Measurements from ENCODE around the gene NABP1.
A peak's percentile ranks its signal among the peaks of the same experiment; 100 is the strongest.

The NABP1 gene

GRCh38 chr2:191649519-191649918 lies 28.4 kb upstream of the NABP1 start:
- DNase-seq (ENCODE audit: low read depth): no peak
- H3K4me3 ChIP-seq (replicated peaks; ENCODE audit: low read depth, low read length): no peak overlapping the region
- no peak for TF ChIP-seq CTCF (IDR thresholded peaks at IDR 0.05; ENCODE audit: low read length, missing control alignments)

- no peak overlapping the region for H3K4me3 ChIP-seq (replicated peaks; ENCODE audit: low read depth, low read length)
- DNase-seq (ENCODE audit: low read depth): peak; percentile 29
- TF ChIP-seq CTCF (IDR thresholded peaks at IDR 0.05; ENCODE audit: low read length, missing control alignments): no peak
Observed at GRCh38 chr2:191650896-191651773, 26.8 kb upstream of the NABP1 start.

GRCh38 chr2:191653667-191654391 lies 24.1 kb upstream of the NABP1 start:
- DNase-seq (ENCODE audit: low read depth): no peak
- TF ChIP-seq CTCF (IDR thresholded peaks at IDR 0.05; ENCODE audit: low read length, missing control alignments): no peak

GRCh38 chr2:191656391-191656790 lies 21.5 kb upstream of the NABP1 start:
- no peak for TF ChIP-seq CTCF (IDR thresholded peaks at IDR 0.05; ENCODE audit: low read length, missing control alignments)
- peak; percentile 95 for DNase-seq (ENCODE audit: low read depth)
- H3K4me3 ChIP-seq (replicated peaks; ENCODE audit: low read depth, low read length): no peak overlapping the region

More at GRCh38 chr2:191653667-191654391, 24.1 kb upstream of the NABP1 start:
- no peak overlapping the region for H3K4me3 ChIP-seq (replicated peaks; ENCODE audit: low read depth, low read length)

- TF ChIP-seq CTCF (IDR thresholded peaks at IDR 0.05; ENCODE audit: low read length, missing control alignments): no peak
- no peak for DNase-seq (ENCODE audit: low read depth)
- H3K4me3 ChIP-seq (replicated peaks; ENCODE audit: low read depth, low read length): no peak overlapping the region
Observed at GRCh38 chr2:191656792-191657191, 21.1 kb upstream of the NABP1 start.

GRCh38 chr2:191657977-191658376 lies 20.0 kb upstream of the NABP1 start:
- H3K4me3 ChIP-seq (replicated peaks; ENCODE audit: low read depth, low read length): no peak overlapping the region
- DNase-seq (ENCODE audit: low read depth): peak; percentile 62
- TF ChIP-seq CTCF (IDR thresholded peaks at IDR 0.05; ENCODE audit: low read length, missing control alignments): no peak

All from fibroblast of pulmonary artery (primary cell).